Islet of Langerhans (tissue), 1 donor: ENCODE measurements around the gene STK11.

Experiments
- FAIRE-seq: peaks from one replicate; lab custom pipeline; 2011; peaks lifted over from hg19 to GRCh38; lab: Jason Lieb, UNC

The STK11 gene

DNA sequence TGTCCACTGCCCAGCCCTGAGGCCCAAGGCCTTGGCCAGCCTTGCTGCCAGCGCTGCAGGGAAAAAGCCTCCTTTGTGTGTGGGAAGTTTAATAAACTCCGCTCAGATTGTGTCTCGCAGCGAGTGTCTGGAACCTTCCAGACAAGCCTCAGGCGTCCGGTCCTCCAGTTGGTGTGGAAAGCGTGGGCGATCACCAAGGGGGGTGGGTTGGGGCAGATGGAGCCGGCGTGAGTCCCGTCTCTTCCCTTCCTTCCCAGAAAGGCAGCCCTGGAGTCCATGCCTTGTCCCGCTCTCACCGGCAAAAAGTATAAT lies 4.6 kb downstream of the STK11 start:
- no peak for FAIRE-seq

GRCh38 chr19:1211494-1212234 lies 6.1 kb downstream of the STK11 start:
- FAIRE-seq = no peak

DNA sequence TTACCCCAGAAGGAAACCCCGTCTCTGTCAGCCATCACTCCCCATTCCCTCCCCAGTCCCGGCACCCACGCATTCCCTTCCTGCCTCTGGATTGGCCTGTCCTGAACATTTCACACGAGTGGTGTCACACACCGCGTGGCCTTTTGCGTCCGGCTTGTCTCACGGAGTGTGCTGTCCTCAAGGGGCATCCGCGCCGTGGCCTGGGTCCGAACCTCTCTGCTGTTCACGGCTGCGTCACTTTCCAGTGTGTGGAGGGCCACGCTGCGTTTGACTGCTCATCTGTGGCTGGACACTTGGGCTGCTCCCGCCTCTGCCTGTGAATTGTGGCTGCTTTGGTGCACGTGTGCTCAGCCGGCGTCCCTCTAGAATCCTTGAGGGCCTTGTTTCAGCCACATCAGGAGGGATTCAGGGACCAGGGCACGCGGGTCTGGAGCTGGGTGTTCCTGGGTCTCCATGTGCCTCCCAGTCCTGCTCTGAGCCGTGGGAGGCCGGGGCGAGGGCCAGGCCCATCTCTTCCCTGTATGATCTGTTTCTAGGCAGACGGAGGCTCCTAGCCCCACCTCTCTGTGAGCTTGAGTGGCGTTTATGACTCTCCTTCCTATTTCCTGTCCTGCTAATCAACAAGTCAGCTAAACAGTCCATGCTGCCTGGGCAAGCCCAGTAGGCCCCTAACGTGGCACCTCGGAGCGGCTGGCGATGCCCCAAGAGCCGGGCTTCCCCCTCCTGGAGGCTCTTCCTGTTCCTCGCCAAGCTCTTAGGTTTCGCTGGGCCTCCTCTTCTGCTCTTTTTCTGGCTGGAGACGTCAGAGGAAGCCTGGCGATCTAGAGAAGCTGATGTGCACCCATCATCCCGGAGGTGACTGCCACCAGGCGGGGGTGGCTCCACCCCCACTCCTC lies 8.1 kb downstream of the STK11 start:
- no peak for FAIRE-seq

DNA sequence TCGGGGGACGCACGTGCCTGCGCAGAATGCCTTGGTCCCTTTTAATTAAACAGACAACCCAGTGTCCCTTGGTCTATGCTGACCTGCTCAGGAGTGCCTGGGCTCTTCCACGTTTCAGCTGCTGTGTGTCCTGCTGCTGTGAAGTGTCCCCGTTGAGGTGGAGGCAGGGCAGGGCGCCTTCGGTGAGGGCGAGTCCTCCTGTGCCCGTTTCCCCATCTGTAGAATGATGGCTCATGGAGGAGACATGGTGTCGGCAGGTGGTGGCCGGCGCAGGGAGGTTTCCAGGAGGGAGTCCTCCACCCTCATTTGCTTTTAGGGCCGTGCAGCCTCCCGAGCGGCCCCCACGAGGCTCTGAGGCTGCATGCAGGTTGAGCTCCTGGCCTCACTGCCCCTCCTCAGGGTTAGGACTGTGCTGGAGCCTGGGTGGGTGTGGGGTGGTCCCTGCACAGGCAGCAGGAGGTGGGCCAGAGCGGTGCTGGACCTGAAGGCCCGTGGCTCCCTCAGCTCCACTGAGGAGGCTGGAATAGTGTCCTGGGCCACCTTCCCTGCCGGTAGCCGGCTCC lies 8.8 kb downstream of the STK11 start:
- FAIRE-seq = no peak

- no peak for FAIRE-seq
These were observed 9.5 kb downstream of the STK11 start for GRCh38 chr19:1214862-1215731.

DNA sequence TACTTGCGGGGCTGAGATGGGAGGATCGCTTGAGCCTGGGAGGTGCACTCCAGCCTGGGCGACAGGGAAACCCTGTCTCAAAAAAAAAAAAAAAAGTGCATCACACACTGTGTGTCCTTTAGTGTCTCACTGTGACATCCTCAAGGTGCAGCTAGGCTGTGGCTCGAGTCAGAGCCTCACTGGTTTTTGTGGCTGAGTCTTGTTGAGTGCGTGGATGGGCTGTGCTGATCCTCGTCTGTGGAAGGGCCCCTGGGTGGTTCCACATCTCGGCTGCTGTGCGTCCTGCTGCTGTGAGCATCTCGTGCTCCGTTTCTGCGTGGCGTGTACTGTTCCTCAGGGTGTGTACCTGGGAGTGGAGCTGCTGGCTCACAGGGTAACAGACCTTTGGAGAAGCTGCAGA lies 11.2 kb downstream of the STK11 start:
- no peak for FAIRE-seq

DNA sequence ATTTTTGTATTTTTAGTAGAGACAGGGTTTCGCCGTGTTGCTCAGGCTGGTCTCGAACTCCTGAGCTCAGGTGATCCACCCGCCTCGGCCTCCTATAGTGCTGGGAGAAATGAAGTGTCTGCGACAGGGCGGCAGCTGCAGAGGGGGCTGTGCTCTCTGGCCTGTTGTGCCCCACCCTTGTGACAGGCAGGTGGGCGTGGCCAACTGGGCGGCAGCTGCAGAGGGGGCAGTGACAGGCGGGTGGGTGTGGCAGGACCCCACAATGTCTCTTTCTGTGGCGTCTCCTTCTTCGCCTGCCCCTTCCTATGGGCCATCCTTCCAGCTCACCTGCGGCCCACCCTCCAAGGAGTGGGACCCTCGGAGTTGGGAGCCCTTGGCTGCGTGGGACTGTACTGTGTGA lies 11.8 kb downstream of the STK11 start:
- FAIRE-seq = no peak

DNA sequence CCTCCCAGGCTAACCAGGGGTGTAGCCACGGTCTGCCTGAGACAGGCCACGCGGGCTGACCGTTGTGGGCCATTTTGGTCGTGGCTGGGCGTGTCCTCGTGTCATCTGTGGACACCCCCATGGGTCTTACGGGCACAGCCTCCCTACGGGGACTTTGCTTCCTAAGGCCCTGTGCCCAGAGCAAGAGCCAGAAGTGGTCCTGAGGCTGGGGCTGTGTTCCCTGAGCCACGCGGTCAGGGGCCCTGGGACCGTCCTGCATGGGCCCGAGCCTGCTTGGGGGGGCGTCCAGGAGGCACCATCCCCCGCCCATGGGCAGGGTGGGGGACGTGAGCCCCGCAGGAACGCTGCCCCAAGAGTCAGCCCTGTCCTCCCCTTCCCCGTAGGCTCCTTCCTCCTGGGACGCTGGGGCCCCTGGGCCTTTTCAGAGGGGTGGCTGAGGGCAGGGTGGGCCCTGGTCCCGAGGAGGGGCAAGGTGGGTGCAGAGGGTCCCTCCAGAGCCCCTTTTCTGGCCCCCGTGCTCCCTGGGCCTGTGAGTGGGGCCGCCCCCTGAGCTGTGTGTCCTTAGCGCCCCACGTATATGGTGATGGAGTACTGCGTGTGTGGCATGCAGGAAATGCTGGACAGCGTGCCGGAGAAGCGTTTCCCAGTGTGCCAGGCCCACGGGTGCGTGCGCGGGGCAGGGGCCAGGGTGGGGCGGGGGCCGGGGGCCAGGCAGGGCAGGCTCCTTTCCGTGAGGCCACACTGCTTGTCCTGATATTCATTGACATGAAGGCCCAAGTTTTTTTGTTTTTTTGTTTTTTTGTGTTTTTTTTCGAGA lies 13.4 kb downstream of the STK11 start:
- no peak for FAIRE-seq

- FAIRE-seq = no peak
These were observed 14.4 kb downstream of the STK11 start for GRCh38 chr19:1219786-1220476.

GRCh38 chr19:1220477-1220930 lies 14.9 kb downstream of the STK11 start:
- FAIRE-seq = no peak

DNA sequence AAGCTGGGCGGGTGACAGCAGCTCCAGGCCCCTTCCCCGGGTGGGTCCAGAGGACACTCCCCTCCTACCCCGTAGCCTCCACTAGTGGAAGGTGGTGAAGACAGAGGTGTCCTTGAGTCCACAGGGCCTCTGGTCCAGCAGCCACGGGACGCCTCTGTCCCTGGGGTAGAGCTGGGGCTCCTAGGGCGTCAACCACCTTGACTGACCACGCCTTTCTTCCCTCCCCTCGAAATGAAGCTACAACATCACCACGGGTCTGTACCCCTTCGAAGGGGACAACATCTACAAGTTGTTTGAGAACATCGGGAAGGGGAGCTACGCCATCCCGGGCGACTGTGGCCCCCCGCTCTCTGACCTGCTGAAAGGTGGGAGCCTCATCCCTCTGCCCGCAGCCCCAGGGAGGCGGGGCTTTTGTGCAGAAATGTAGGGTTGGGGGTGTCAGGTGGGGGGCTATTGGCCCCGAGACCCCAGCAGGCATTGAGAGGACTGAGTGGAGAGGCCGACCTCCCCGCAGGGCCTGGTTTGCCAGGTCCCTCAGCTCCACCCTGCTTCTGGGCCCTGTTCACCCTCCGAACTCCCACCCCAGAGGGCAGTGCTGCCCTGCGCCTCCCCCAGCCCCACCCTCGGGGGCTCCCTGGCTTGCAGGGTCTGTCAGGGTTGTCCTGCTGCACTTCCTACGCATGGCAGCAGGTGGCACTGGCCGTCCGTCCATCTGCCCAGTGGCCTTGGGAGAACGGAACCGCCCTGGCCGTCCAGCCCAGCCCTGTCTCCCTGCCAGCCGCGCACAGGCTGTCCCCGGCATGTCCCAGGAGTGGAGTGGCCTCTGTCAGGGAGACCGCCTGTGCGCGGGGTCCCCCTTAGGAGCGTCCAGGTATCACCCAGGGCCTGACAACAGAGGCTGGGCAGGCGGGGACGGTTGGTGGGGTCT lies 15.7 kb downstream of the STK11 start:
- no peak for FAIRE-seq

GRCh38 chr19:1221904-1222255 lies 16.3 kb downstream of the STK11 start:
- no peak for FAIRE-seq

- FAIRE-seq = no peak
These were observed 16.8 kb downstream of the STK11 start for GRCh38 chr19:1222394-1222793.

- no peak for FAIRE-seq
These were observed 17.7 kb downstream of the STK11 start for GRCh38 chr19:1223018-1223855.

GRCh38 chr19:1224047-1224825 lies 18.7 kb downstream of the STK11 start:
- FAIRE-seq = no peak

DNA sequence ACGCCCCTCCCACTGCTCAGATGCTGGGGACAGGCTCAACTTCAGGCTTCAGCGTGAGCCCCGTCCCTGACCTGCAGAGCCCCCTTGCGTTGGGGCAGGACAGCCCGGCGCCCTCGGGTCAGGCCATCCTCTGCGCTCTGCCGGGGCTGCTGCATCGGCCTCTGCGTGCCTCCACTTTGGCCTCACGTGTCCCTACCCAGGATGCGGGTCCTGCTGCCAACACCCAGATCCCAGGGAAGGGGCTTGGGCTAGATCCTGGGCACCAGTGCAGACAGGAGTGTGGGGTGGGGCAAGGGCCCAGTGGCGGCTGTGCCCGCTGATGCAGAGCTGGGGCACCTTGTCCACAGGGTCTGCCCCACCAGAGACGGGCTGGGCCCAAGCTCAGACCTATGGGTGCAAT lies 19.3 kb downstream of the STK11 start:
- no peak for FAIRE-seq

- no peak for FAIRE-seq
These were observed 20.1 kb downstream of the STK11 start for GRCh38 chr19:1225440-1226226.

DNA sequence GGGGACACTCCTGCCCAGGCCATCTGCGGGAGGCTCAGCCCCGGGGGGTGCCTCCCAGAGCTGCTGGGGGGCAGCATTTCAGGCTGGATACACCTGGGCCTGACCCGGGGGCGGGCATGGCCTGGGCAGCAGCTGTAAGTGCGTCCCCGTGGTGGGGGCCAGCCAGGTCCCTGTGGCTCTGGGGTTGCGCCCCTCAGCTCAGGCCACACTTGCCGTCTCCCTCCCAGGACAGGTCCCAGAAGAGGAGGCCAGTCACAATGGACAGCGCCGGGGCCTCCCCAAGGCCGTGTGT lies 20.6 kb downstream of the STK11 start:
- FAIRE-seq = no peak
